ENCODE results near the gene PALB2.

GRCh38 chr16:23642246-23642774, 1.2 kb upstream of the PALB2 start:
- TF ChIP-seq CTCF (IDR thresholded peaks at IDR 0.05) (no peak), POLR2A (IDR thresholded peaks at IDR 0.05) (no peak)

Measured in breast epithelium (tissue), 3 donors.